Right lobe of liver (tissue), 6 donors: ENCODE measurements around the gene ATP7B. TPM values are rescaled to one million over a fixed set of nuclear protein-coding genes. Genes with fewer than 3 reads are reported as not detected.
A peak's percentile ranks its signal among the peaks of the same experiment; 100 is the strongest.

Source experiments
- ATAC-seq, 4 donors: fragments of 200-7000 bp; cut with Tn5 transposase; one replicate each; pipeline ENCODE4 v1.9.1; 2020; ENCODE audit warnings: mild to moderate bottlenecking in 4 of 4, moderate library complexity in 4 of 4
- DNase-seq, 3 donors: peaks; one replicate each; pipeline ENCODE4 v3.0.0-alpha.2; 2020
- H3K27ac ChIP-seq, 3 donors: fragments of 200-600 bp; one replicate each; pipeline ENCODE4 v1.8.0; 2022
- H3K27me3 ChIP-seq, 2 donors: fragments of 200-600 bp; one replicate each; pipeline ENCODE4 v1.8.0; 2022
- H3K36me3 ChIP-seq, 4 donors: fragments of 200-600 bp; sonication (generic) in 1 of 4; one replicate each; pipeline versions ENCODE4 v1.5.1 to v1.8.0; 2017 to 2022; ENCODE audit warnings: control low read depth in 1 of 4
- H3K4me1 ChIP-seq, 4 donors: fragments of 200-600 bp; sonication (generic) in 1 of 4; one replicate each; pipeline versions ENCODE4 v1.5.1 to v1.8.0; 2017 to 2022; ENCODE audit warnings: control low read depth in 1 of 4
- H3K4me3 ChIP-seq, 3 donors: fragments of 200-600 bp; one replicate each; pipeline ENCODE4 v1.8.0; 2022
- H3K9me3 ChIP-seq, 4 donors: fragments of 200-600 bp; sonication (generic) in 1 of 4; one replicate each; pipeline versions ENCODE4 v1.5.1 to v1.8.0; 2017 to 2022; ENCODE audit warnings: control low read depth in 1 of 4
- CTCF ChIP-seq, 4 donors: fragments of 200-600 bp in 3 of 4; fragments of 450-650 bp in 1 of 4; IDR thresholded peaks; one replicate each; pipeline versions ENCODE4 v1.5.1 to v1.8.0; 2016 to 2022; ENCODE audit warnings: antibody characterized with exemption in 4 of 4, mild to moderate bottlenecking in 2 of 4
- POLR2A ChIP-seq: fragments of 450-650 bp; IDR thresholded peaks from one replicate; pipeline ENCODE4 v1.6.1; 2017; ENCODE audit warnings: antibody characterized with exemption, mild to moderate bottlenecking
- WGBS: methylation state at CpG from one replicate; pipeline ENCODE4 v1.1.6; 2018; ENCODE audit warnings: low coverage, low lambda C conversion rate; ENCODE audit not compliant: insufficient coverage; ENCODE audit errors: missing lambda C conversion rate; 5-methylcytosine and 5-hydroxymethylcytosine counted together
- intact Hi-C, 2 donors: fragments of 100-400 bp; cut with DNase I; formaldehyde crosslinking; loops; one replicate each; pipeline versions ENCODE4 v1.11.2 to v1.14.1; 2022
- total RNA-seq, 6 experiments: library from RNA; depleted of rRNA in 2 of 6; stranded (reverse); fragments of >200 nt in 2 of 6; fragmentation: NEBNext Ultra II Directional in 3 of 6; extraction: Animal tissue kit (Norgen Biotek cat#: 25700) in 3 of 6; gene quantifications; one replicate each; pipeline versions ENCODE4 v1.1.0 to v1.2.4, GENCODE V29; 2016 to 2023
- donor health status: DM: no; HTN: yes; CAD: no.
- donor health status: DM: no; HTN: no; CAD: no.
- donor health status: DM: no; HTN: no; CAD: no.
- donor health status: DM: no; HTN: yes; CAD: no.
- donor health status: DM: no; HTN: yes; CAD: no.

ATP7B gene
- total RNA-seq, 6 experiments from 2014 or later: 17.1 to 27.6 (median 21.6) TPM

- intact Hi-C loops: loop anchor here in 1 of 2 donors (10.0 kb wide), 1 partner anchor 118 kb away; the partner anchor contains the start of gene NEK5
- Histone ChIP-seq H3K36me3 (no peaks in the 10 kb centered on the region), H3K9me3 (no peaks in the 10 kb centered on the region), H3K27me3 (no peaks in the 10 kb centered on the region), H3K27ac (no peak overlapping the region), H3K4me3 (no peak overlapping the region), H3K4me1 (peaks cover 0 to 21% (median 5%) of the 10 kb centered on the region in 4 donors)
- ATAC-seq: peak in 1 of 4 donors; percentile 9
- no peak for DNase-seq
- 65% methylated on average over 8 of the region's 8 CpGs for WGBS
- TF ChIP-seq POLR2A (no peak), CTCF (IDR thresholded peaks at IDR 0.05) (no peak)
Observed at GRCh38 chr13:52006523-52007245, 4.6 kb downstream of the ATP7B start.

GRCh38 chr13:52005841-52006522, 5.3 kb downstream of the ATP7B start:
- H3K27me3 ChIP-seq: no peaks in the 10 kb centered on the region
- H3K36me3 ChIP-seq: no peaks in the 10 kb centered on the region
- H3K4me3 ChIP-seq: no peak overlapping the region
- no peak overlapping the region for H3K27ac ChIP-seq
- no peak for TF ChIP-seq CTCF (IDR thresholded peaks at IDR 0.05)
- intact Hi-C loops: loop anchor here in 1 of 2 donors (10.0 kb wide), 1 partner anchor 119 kb away; the partner anchor contains the start of gene NEK5
- no peak for DNase-seq
- no peak for ATAC-seq
- peaks cover 0 to 21% (median 5%) of the 10 kb centered on the region in 4 donors for H3K4me1 ChIP-seq
- no peaks in the 10 kb centered on the region for H3K9me3 ChIP-seq
- WGBS: 96% methylated on average over 13 of the region's 13 CpGs

- ATAC-seq (peak; percentile 30 to 40 (median 32)), DNase-seq (no peak)
- intact Hi-C loops: loop anchor here (5.0 to 10.0 kb wide), 2 partner anchors 120 to 123 kb away; partner anchors contain the start of gene NEK5 (in 2 of the 2)
- H3K4me3 ChIP-seq: no peak overlapping the region
- no peaks in the 10 kb centered on the region for H3K9me3 ChIP-seq
- 79% methylated on average over 6 of the region's 7 CpGs for WGBS
- no peaks in the 10 kb centered on the region for H3K36me3 ChIP-seq
- peaks cover 0 to 29% (median 7%) of the 10 kb centered on the region in 4 donors for H3K4me1 ChIP-seq
- H3K27ac ChIP-seq: no peak overlapping the region
- H3K27me3 ChIP-seq: no peaks in the 10 kb centered on the region
- TF ChIP-seq POLR2A (no peak), CTCF (IDR thresholded peaks at IDR 0.05) (peak in 2 of 4 donors; percentile 3 to 15)
Observed at GRCh38 chr13:52004511-52005170, 6.6 kb downstream of the ATP7B start.

- H3K9me3 ChIP-seq: no peaks in the 10 kb centered on the region
- intact Hi-C loops: loop anchor here (5.0 to 10.0 kb wide), 2 partner anchors 121 to 124 kb away; partner anchors contain the start of gene NEK5 (in 2 of the 2)
- no peak overlapping the region for H3K4me3 ChIP-seq
- ATAC-seq (no peak), DNase-seq (no peak)
- no peak for TF ChIP-seq POLR2A
- TF ChIP-seq CTCF (IDR thresholded peaks at IDR 0.05): no peak
- 69% methylated on average over 3 of the region's 4 CpGs for WGBS
- no peaks in the 10 kb centered on the region for H3K36me3 ChIP-seq
- no peaks in the 10 kb centered on the region for H3K27me3 ChIP-seq
- H3K4me1 ChIP-seq: peaks cover 0 to 35% (median 10%) of the 10 kb centered on the region in 4 donors
- no peak overlapping the region for H3K27ac ChIP-seq
Observed at GRCh38 chr13:52003541-52003940, 7.7 kb downstream of the ATP7B start.
